Mesothelial cell of epicardium (in vitro differentiated cells): ENCODE results near the gene FOXR1. TPM values are rescaled to one million over a fixed set of nuclear protein-coding genes. Genes with fewer than 3 reads are reported as not detected.
"Not testable (repeated sequence)": the region's sequence is repeated elsewhere in the genome, so short reads cannot be mapped to it uniquely, and the experiment has no call there.

Source experiments
- DNase-seq, 2 experiments: peaks; one replicate each; pipeline ENCODE4 v3.0.0; 2021; ENCODE audit warnings: low spot score in 2 of 2; ENCODE audit not compliant: unreplicated experiment in 2 of 2
- H3K27ac Mint-ChIP-seq: 2 replicates; pipeline ENCODE4 v1.8.0; 2021; ENCODE audit warnings: mixed read lengths
- H3K27me3 Mint-ChIP-seq: 2 replicates; pipeline ENCODE4 v1.8.0; 2021; ENCODE audit warnings: low read depth, mixed read lengths
- H3K36me3 Mint-ChIP-seq: 2 replicates; pipeline ENCODE4 v1.8.0; 2021; ENCODE audit warnings: mixed read lengths
- H3K4me1 Mint-ChIP-seq: 2 replicates; pipeline ENCODE4 v1.8.0; 2021; ENCODE audit warnings: mixed read lengths
- H3K4me3 Mint-ChIP-seq: 2 replicates; pipeline ENCODE4 v1.8.0; 2021; ENCODE audit warnings: mild to moderate bottlenecking, moderate library complexity, mixed read lengths
- H3K9me3 Mint-ChIP-seq: 2 replicates; pipeline ENCODE4 v1.8.0; 2021; ENCODE audit warnings: mixed read lengths
- CTCF ChIP-seq: fragments of 200-600 bp; sonication (generic); IDR thresholded peaks from one replicate; pipeline ENCODE4 v1.5.0; 2021; ENCODE audit warnings: antibody characterized with exemption; ENCODE audit not compliant: unreplicated experiment
- total RNA-seq: library from RNA; stranded (reverse); gene quantifications from 3 replicates; pipeline ENCODE4 v1.2.1, GENCODE V29; 2021

FOXR1 gene
- total RNA-seq, 1 donor from 2014 or later: not detected

GRCh38 chr11:119011476-119012053, 40.0 kb downstream of the FOXR1 start:
- DNase-seq: no peak
- TF ChIP-seq CTCF: no peak
- Mint-ChIP-seq H3K36me3 (peaks cover 38% of the 10 kb centered on the region), H3K9me3 (no peaks in the 10 kb centered on the region), H3K4me1 (no peaks in the 10 kb centered on the region), H3K4me3 (no peak overlapping the region), H3K27me3 (no peaks in the 10 kb centered on the region), H3K27ac (no peak overlapping the region)

- Mint-ChIP-seq H3K27me3 (no peaks in the 10 kb centered on the region), H3K9me3 (no peaks in the 10 kb centered on the region), H3K36me3 (peaks cover 32% of the 10 kb centered on the region), H3K4me3 (no peak overlapping the region), H3K4me1 (peaks cover 6% of the 10 kb centered on the region), H3K27ac (peak overlapping the region; percentile 26)
- TF ChIP-seq CTCF: no peak
- no peak for DNase-seq
Measured at GRCh38 chr11:119012629-119013170, 41.1 kb downstream of the FOXR1 start.

- H3K36me3 Mint-ChIP-seq: peaks cover 32% of the 10 kb centered on the region
- no peak for TF ChIP-seq CTCF
Measured at GRCh38 chr11:119014209-119014924, 42.8 kb downstream of the FOXR1 start.

GRCh38 chr11:119015054-119015611, 43.6 kb downstream of the FOXR1 start:
- Mint-ChIP-seq H3K4me1 (peaks cover 17% of the 10 kb centered on the region), H3K9me3 (no peaks in the 10 kb centered on the region), H3K36me3 (peaks cover 33% of the 10 kb centered on the region), H3K27ac (peak overlapping the region; percentile 14), H3K27me3 (no peaks in the 10 kb centered on the region), H3K4me3 (no peak overlapping the region)
- DNase-seq: no peak
- no peak for TF ChIP-seq CTCF

More at GRCh38 chr11:119014209-119014924, 42.8 kb downstream of the FOXR1 start:
- Mint-ChIP-seq H3K9me3 (no peaks in the 10 kb centered on the region), H3K27ac (peak overlapping the region; percentile 43), H3K4me1 (peaks cover 11% of the 10 kb centered on the region), H3K27me3 (no peaks in the 10 kb centered on the region), H3K4me3 (no peak overlapping the region)
- no peak for DNase-seq

- peaks cover 28% of the 10 kb centered on the region for H3K36me3 Mint-ChIP-seq
- H3K9me3 Mint-ChIP-seq: no peaks in the 10 kb centered on the region
- no peaks in the 10 kb centered on the region for H3K27me3 Mint-ChIP-seq
- H3K27ac Mint-ChIP-seq: peak overlapping the region; percentile 34
- no peak for TF ChIP-seq CTCF
- peaks cover 18% of the 10 kb centered on the region for H3K4me1 Mint-ChIP-seq
- DNase-seq: no peak
- peak overlapping the region; percentile 99 for H3K4me3 Mint-ChIP-seq
Measured at GRCh38 chr11:119016216-119017009, 44.9 kb downstream of the FOXR1 start.

- H3K4me1 Mint-ChIP-seq: peaks cover 18% of the 10 kb centered on the region
- H3K27me3 Mint-ChIP-seq, DNase-seq, H3K9me3 Mint-ChIP-seq: not testable (repeated sequence)
- H3K36me3 Mint-ChIP-seq: peaks cover 26% of the 10 kb centered on the region
- peak overlapping the region; percentile 99 for H3K4me3 Mint-ChIP-seq
- peak overlapping the region; percentile 99 for H3K27ac Mint-ChIP-seq
Measured at GRCh38 chr11:119017377-119017776, 45.8 kb downstream of the FOXR1 start.
